Glutamatergic neuron (in vitro differentiated cells): Measurements from ENCODE around the gene OR52L1. TPM values are rescaled to one million over a fixed set of nuclear protein-coding genes. Genes with fewer than 3 reads are reported as not detected.
"Not testable (repeated sequence)": the region's sequence is repeated elsewhere in the genome, so short reads cannot be mapped to it uniquely, and the experiment has no call there.

ENCODE experiments used
- DNase-seq: peaks from one replicate; pipeline ENCODE4 v3.0.0; 2022
- H3K27ac Mint-ChIP-seq: one replicate; pipeline ENCODE4 v1.8.0; 2020; ENCODE audit warnings: mild to moderate bottlenecking, mixed read lengths, inconsistent platforms; ENCODE audit not compliant: unreplicated experiment
- H3K27me3 Mint-ChIP-seq: one replicate; pipeline ENCODE4 v1.8.0; 2020; ENCODE audit warnings: mild to moderate bottlenecking, moderate library complexity, mixed read lengths, inconsistent platforms; ENCODE audit not compliant: unreplicated experiment
- H3K36me3 Mint-ChIP-seq: one replicate; pipeline ENCODE4 v1.8.0; 2020; ENCODE audit warnings: mild to moderate bottlenecking, mixed read lengths, inconsistent platforms; ENCODE audit not compliant: unreplicated experiment
- H3K4me1 Mint-ChIP-seq: one replicate; pipeline ENCODE4 v1.8.0; 2020; ENCODE audit warnings: mild to moderate bottlenecking, low read depth, mixed read lengths, inconsistent platforms; ENCODE audit not compliant: unreplicated experiment
- H3K4me3 Mint-ChIP-seq: one replicate; pipeline ENCODE4 v1.8.0; 2020; ENCODE audit warnings: mild to moderate bottlenecking, mixed read lengths, inconsistent platforms; ENCODE audit not compliant: unreplicated experiment
- H3K9me3 Mint-ChIP-seq: one replicate; pipeline ENCODE4 v1.8.0; 2020; ENCODE audit warnings: mild to moderate bottlenecking, moderate library complexity, mixed read lengths, inconsistent platforms; ENCODE audit not compliant: unreplicated experiment
- total RNA-seq: library from RNA; stranded (reverse); fragmentation: NEBNext Ultra II Directional; extraction: Animal tissue kit (Norgen Biotek cat#: 25700); gene quantifications from one replicate; pipeline ENCODE4 v1.2.1, GENCODE V29; 2021; ENCODE audit not compliant: unreplicated experiment
- TF ChIP-seq, protein P1 (sequence below): fragments of 200-600 bp; sonication (generic); IDR thresholded peaks from one replicate; pipeline ENCODE4 v1.5.0; 2021; ENCODE audit not compliant: partially characterized antibody, unreplicated experiment

The OR52L1 gene
- total RNA-seq, 1 donor from 2014 or later = not detected

DNA sequence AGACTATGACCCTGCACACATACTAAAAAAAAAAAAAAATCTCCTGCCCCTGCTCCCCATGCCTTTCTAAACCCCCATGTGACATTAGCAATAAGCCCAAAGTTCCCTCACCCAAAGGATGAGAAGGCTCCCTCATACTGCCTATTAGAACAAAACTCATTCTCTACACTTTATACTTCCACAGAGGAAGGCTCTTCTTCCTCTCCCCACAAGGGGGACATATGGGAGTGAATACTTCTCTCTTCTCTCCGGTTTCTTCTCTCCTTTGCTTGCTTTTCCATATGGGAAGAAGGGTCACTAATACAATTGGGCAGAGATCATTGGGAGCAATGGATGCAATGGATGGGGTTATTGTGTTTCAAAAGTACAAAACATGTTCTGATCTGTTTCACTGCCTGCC lies 3.3 kb downstream of the OR52L1 start:
- TF ChIP-seq, protein P1, sequence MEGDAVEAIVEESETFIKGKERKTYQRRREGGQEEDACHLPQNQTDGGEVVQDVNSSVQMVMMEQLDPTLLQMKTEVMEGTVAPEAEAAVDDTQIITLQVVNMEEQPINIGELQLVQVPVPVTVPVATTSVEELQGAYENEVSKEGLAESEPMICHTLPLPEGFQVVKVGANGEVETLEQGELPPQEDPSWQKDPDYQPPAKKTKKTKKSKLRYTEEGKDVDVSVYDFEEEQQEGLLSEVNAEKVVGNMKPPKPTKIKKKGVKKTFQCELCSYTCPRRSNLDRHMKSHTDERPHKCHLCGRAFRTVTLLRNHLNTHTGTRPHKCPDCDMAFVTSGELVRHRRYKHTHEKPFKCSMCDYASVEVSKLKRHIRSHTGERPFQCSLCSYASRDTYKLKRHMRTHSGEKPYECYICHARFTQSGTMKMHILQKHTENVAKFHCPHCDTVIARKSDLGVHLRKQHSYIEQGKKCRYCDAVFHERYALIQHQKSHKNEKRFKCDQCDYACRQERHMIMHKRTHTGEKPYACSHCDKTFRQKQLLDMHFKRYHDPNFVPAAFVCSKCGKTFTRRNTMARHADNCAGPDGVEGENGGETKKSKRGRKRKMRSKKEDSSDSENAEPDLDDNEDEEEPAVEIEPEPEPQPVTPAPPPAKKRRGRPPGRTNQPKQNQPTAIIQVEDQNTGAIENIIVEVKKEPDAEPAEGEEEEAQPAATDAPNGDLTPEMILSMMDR = no peak
- H3K4me1 Mint-ChIP-seq = no peaks in the 10 kb centered on the region
- H3K27ac Mint-ChIP-seq = no peak overlapping the region
- peaks cover 4% of the 10 kb centered on the region for H3K36me3 Mint-ChIP-seq
- DNase-seq = no peak
- H3K4me3 Mint-ChIP-seq = no peak overlapping the region
- H3K9me3 Mint-ChIP-seq = peaks cover 3% of the 10 kb centered on the region
- no peaks in the 10 kb centered on the region for H3K27me3 Mint-ChIP-seq

DNA sequence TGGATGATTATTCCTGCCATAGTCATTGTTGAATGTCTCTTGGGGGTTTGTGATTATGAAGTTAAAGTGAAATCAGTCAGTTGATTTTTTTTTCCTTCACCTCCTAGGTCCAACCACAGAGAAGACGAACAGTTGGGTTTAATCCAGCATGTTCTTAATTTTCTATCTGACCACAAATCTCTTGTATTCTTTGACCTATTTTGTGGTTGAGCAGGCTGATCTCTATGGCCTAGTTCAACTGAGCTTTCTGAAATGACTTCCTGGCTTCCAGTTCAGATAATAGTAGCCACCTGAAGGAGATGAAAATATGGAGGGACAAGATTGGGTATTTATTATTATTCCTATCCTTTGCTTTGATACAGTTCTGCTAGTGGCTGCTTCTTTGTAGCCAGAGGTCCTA lies 13.3 kb downstream of the OR52L1 start:
- Mint-ChIP-seq H3K9me3 (no peaks in the 10 kb centered on the region), H3K4me1 (no peaks in the 10 kb centered on the region), H3K27ac (no peak overlapping the region), H3K4me3 (no peak overlapping the region), H3K36me3 (no peaks in the 10 kb centered on the region), H3K27me3 (no peaks in the 10 kb centered on the region)
- TF ChIP-seq, protein P1 = no peak
- no peak for DNase-seq

DNA sequence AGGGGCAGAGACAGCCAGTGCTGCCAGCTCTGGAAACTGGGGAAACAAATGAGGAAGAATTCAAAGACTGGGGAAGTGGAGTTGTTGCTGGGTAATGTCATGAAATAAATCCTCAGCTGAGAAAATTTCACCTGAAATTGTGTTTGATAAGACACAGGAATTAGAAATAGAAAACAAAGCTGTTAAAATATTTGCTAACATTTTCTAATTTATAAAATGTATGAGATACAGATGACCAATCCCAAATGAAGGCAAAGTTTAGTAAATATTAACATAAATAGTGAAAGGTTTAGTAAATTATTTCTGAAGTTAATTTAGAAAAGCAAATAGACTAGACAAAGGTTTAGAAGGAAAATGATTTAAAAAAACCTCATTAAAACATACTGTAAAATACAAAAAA lies 18.4 kb downstream of the OR52L1 start, which contains the start of gene OR56A5:
Gene OR56A5, minus strand, starts transcription at position 101 of the 400 bp plus-strand sequence. Its CDS starts 0 bp downstream, at position 101.
- H3K27me3 Mint-ChIP-seq = no peaks in the 10 kb centered on the region
- no peaks in the 10 kb centered on the region for H3K36me3 Mint-ChIP-seq
- H3K9me3 Mint-ChIP-seq = no peaks in the 10 kb centered on the region
- no peak within 1 kb of the TSS for H3K4me3 Mint-ChIP-seq
- H3K27ac Mint-ChIP-seq = no peak within 1 kb of the TSS
- TF ChIP-seq, protein P1 = no peak
- no peak for DNase-seq
- H3K4me1 Mint-ChIP-seq = no peaks in the 10 kb centered on the region

DNA sequence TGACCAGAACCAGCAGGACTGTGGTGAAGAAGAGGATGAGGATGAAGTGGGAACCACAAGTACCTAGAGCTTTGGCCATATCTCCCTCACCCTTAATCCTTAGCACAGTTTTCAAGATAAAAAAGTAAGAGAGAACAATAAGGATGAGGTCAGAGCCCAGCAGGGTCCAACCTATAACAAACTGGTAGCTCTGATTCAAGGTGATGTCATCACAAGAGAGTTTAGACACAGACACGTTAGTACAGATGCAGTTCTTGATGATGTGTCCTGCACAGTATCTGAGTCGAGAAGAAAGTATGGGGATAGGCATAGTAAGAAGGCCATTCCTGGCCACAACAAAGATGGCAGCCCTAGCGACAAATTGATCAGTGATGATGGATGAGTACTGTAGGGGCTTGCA lies 19.1 kb downstream of the OR52L1 start:
- no peak for DNase-seq
- no peak overlapping the region for H3K4me3 Mint-ChIP-seq
- TF ChIP-seq, protein P1 = no peak
- H3K27ac Mint-ChIP-seq = no peak overlapping the region
- H3K9me3 Mint-ChIP-seq = no peaks in the 10 kb centered on the region
- H3K36me3 Mint-ChIP-seq = no peaks in the 10 kb centered on the region
- no peaks in the 10 kb centered on the region for H3K4me1 Mint-ChIP-seq
- H3K27me3 Mint-ChIP-seq = no peaks in the 10 kb centered on the region

DNA sequence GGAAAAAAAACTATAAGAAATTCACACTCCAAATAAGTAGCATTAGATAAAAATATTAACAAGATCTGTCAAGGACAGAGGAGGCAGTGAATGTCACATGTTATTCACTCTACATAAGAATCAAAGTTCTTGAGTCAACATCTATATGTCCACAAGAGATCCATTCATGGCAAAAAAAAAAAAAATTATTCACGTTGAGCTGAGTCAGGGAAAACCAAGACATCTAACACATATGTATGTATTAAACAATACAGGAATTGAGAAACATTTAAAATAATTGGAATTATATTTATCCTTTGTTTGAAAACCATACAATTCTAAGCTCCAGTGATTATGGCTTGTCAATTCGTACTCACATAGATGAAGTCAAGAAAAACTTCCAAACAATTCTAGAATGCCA lies 19.8 kb downstream of the OR52L1 start:
- TF ChIP-seq, protein P1 = no peak
- no peaks in the 10 kb centered on the region for H3K27me3 Mint-ChIP-seq
- DNase-seq = no peak

DNA sequence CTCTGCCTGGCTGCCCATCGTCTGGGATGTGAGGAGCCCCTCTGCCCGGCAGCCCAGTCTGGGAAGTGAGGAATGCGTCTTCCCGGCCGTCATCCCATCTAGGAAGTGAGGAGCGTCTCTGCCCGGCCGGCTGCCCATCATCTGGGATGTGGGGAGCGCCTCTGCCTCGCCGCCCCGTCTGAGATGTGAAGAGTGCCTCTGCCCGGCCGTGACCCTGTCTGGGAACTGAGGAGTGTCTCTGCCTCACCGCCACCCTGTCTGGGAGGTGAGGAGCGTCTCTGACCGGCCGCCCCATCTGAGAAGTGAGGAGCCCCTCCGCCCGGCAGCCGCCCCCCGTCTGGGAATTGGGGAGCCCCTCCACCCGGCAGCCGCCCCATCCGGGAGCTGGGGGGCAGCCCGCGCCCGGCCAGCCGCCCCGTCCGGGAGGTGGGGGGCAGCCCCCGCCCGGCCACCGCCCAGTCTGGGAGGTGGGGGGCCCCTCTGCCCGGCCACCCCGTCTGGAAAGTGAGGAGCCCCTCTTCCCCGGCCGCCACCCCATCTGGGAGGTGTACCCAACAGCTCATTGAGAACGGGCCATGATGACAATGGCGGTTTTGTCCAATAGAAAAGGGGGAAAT lies 26.0 kb downstream of the OR52L1 start:
- H3K9me3 Mint-ChIP-seq, H3K36me3 Mint-ChIP-seq, H3K4me1 Mint-ChIP-seq, H3K27me3 Mint-ChIP-seq, H3K27ac Mint-ChIP-seq, H3K4me3 Mint-ChIP-seq: not testable (repeated sequence)
- peak; percentile 25 for DNase-seq

More for the DNA sequence above, 19.8 kb downstream of the OR52L1 start:
- Mint-ChIP-seq H3K36me3 (no peaks in the 10 kb centered on the region), H3K9me3 (peaks cover under 1% of the 10 kb centered on the region), H3K4me3 (no peak overlapping the region), H3K4me1 (no peaks in the 10 kb centered on the region), H3K27ac (no peak overlapping the region)
